DLD1 (cell line): ENCODE results near the gene UNC13C.
"Not testable (repeated sequence)": the region's sequence is repeated elsewhere in the genome, so short reads cannot be mapped to it uniquely, and the experiment has no call there.

Experiments used
- in situ Hi-C: cut with HindIII; loops from 2 replicates; pipeline ENCODE4 v1.10.0; 2017; ENCODE audit warnings: low sequenced_read_pairs

Gene UNC13C

GRCh38 chr15:53978253-53978906 lies at the start of gene UNC13C:
Gene UNC13C (plus strand): TSS chr15:53978441. CDS start chr15:54012904, 34,463 bp downstream.
- in situ Hi-C loops, result no loop called here

- in situ Hi-C loops, result no loop called here
These were observed 42.1 kb upstream of the UNC13C start for GRCh38 chr15:53936137-53936536.

GRCh38 chr15:53937632-53938031 lies 40.6 kb upstream of the UNC13C start:
- in situ Hi-C loops, result not testable (repeated sequence)

- in situ Hi-C loops, result no loop called here
These were observed 27.7 kb upstream of the UNC13C start for GRCh38 chr15:53950572-53950971.

GRCh38 chr15:53955396-53955795 lies 22.8 kb upstream of the UNC13C start:
- in situ Hi-C loops, result no loop called here

GRCh38 chr15:53962646-53963561 lies 15.3 kb upstream of the UNC13C start:
- in situ Hi-C loops, result no loop called here

GRCh38 chr15:53963801-53964200 lies 14.4 kb upstream of the UNC13C start:
- in situ Hi-C loops, result no loop called here

- in situ Hi-C loops, result no loop called here
These were observed 4.1 kb upstream of the UNC13C start for GRCh38 chr15:53974121-53974520.

- in situ Hi-C loops, result no loop called here
These were observed 3.4 kb upstream of the UNC13C start for GRCh38 chr15:53974813-53975212.

GRCh38 chr15:53976844-53977392 lies 1.3 kb upstream of the UNC13C start:
- in situ Hi-C loops, result no loop called here

- in situ Hi-C loops, result no loop called here
These were observed 979 bp downstream of the UNC13C start for GRCh38 chr15:53979051-53979788.

GRCh38 chr15:53980021-53980420 lies 1.8 kb downstream of the UNC13C start:
- in situ Hi-C loops, result no loop called here

- in situ Hi-C loops, result no loop called here
These were observed 3.9 kb downstream of the UNC13C start for GRCh38 chr15:53982071-53982680.

GRCh38 chr15:53982876-53983275 lies 4.6 kb downstream of the UNC13C start:
- in situ Hi-C loops, result no loop called here

- in situ Hi-C loops, result no loop called here
These were observed 6.0 kb downstream of the UNC13C start for GRCh38 chr15:53984221-53984620.

- in situ Hi-C loops, result no loop called here
These were observed 7.3 kb downstream of the UNC13C start for GRCh38 chr15:53985562-53985961.

- in situ Hi-C loops, result no loop called here
These were observed 9.2 kb downstream of the UNC13C start for GRCh38 chr15:53987480-53987879.

GRCh38 chr15:54007256-54007655 lies 29.0 kb downstream of the UNC13C start:
- in situ Hi-C loops, result no loop called here

- in situ Hi-C loops, result no loop called here
These were observed 33.4 kb downstream of the UNC13C start for GRCh38 chr15:54011656-54012055.

GRCh38 chr15:54014067-54014655 lies 35.9 kb downstream of the UNC13C start:
- in situ Hi-C loops, result no loop called here
